RWPE2 (cell line): ENCODE measurements around the gene IL16.

Experiments used
- ATAC-seq: fragments of 200-7000 bp; cut with Tn5 transposase; 3 replicates; pipeline ENCODE4 v1.9.1; 2021; ENCODE audit warnings: low read depth
- DNase-seq: peaks from one replicate; pipeline ENCODE4 v3.0.0-alpha.2; 2020; ENCODE audit warnings: low spot score
- H3K27ac ChIP-seq: fragments of 450-650 bp; 2 replicates; pipeline ENCODE4 v1.5.1; 2017; ENCODE audit warnings: mild to moderate bottlenecking; ENCODE audit not compliant: poor library complexity, severe bottlenecking
- H3K27me3 ChIP-seq: fragments of 250-450 bp; sonication (Bioruptor Pico); 2 replicates; pipeline ENCODE4 v1.5.1; 2021; ENCODE audit warnings: mild to moderate bottlenecking, moderate library complexity; ENCODE audit not compliant: insufficient read depth, poor library complexity, severe bottlenecking
- H3K36me3 ChIP-seq: fragments of 250-450 bp; sonication (Bioruptor Pico); 2 replicates; pipeline ENCODE4 v1.5.1; 2020; ENCODE audit warnings: low read depth, mild to moderate bottlenecking, moderate library complexity
- H3K4me1 ChIP-seq: fragments of 250-450 bp; sonication (Bioruptor Pico); 2 replicates; pipeline ENCODE4 v1.5.1; 2021; ENCODE audit warnings: mild to moderate bottlenecking, moderate library complexity; ENCODE audit not compliant: insufficient read depth, poor library complexity, severe bottlenecking
- H3K4me3 ChIP-seq: fragments of 250-450 bp; sonication (Bioruptor Pico); 2 replicates; pipeline ENCODE4 v1.5.1; 2021; ENCODE audit warnings: mild to moderate bottlenecking, moderate library complexity; ENCODE audit not compliant: severe bottlenecking
- H3K9me3 ChIP-seq: fragments of 250-450 bp; sonication (Bioruptor Pico); 2 replicates; pipeline ENCODE4 v1.5.1; 2021; ENCODE audit warnings: mild to moderate bottlenecking, moderate library complexity; ENCODE audit not compliant: severe bottlenecking
- TF ChIP-seq, protein P1 (sequence below): fragments of 450-650 bp; IDR thresholded peaks from one replicate; pipeline ENCODE4 v1.5.1; 2017; ENCODE audit warnings: mild to moderate bottlenecking, moderate library complexity; ENCODE audit not compliant: poor library complexity, severe bottlenecking

IL16 gene

DNA sequence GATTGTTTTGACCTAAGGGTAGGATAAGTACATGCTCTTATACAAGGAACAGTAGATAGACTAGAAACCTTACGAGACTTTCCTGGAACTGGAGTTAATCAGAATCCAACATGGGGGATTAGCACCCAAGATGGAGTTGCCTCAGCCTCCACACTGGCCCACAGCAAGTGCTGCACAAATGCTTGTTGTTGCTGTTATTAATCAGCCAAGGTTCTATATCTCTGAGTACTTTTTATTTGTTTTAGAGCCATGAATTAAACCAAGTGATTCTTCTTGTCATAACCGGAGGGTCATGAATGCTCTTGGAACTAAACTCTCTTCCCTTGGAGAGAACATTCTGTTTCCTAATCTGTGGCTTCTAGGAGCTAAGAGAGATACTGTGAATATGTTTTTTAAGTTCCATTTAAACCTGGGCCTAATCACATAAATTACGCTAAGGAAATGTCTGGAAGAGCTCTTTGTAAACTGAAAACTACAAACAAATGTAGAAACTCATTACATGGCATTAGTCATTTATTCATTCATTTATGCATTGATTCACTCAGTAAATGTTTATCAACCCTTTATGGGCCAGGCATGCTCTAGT is 5.7 kb upstream of the IL16 start:
- peak overlapping the region; percentile 85 for H3K27ac ChIP-seq
- ATAC-seq (no peak), DNase-seq (no peak)
- no peak overlapping the region for H3K4me3 ChIP-seq
- H3K9me3 ChIP-seq, result no peaks in the 10 kb centered on the region
- H3K27me3 ChIP-seq, result no peaks in the 10 kb centered on the region
- peaks cover 18% of the 10 kb centered on the region for H3K4me1 ChIP-seq
- TF ChIP-seq, protein P1, sequence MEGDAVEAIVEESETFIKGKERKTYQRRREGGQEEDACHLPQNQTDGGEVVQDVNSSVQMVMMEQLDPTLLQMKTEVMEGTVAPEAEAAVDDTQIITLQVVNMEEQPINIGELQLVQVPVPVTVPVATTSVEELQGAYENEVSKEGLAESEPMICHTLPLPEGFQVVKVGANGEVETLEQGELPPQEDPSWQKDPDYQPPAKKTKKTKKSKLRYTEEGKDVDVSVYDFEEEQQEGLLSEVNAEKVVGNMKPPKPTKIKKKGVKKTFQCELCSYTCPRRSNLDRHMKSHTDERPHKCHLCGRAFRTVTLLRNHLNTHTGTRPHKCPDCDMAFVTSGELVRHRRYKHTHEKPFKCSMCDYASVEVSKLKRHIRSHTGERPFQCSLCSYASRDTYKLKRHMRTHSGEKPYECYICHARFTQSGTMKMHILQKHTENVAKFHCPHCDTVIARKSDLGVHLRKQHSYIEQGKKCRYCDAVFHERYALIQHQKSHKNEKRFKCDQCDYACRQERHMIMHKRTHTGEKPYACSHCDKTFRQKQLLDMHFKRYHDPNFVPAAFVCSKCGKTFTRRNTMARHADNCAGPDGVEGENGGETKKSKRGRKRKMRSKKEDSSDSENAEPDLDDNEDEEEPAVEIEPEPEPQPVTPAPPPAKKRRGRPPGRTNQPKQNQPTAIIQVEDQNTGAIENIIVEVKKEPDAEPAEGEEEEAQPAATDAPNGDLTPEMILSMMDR, result no peak
- H3K36me3 ChIP-seq, result no peaks in the 10 kb centered on the region

DNA sequence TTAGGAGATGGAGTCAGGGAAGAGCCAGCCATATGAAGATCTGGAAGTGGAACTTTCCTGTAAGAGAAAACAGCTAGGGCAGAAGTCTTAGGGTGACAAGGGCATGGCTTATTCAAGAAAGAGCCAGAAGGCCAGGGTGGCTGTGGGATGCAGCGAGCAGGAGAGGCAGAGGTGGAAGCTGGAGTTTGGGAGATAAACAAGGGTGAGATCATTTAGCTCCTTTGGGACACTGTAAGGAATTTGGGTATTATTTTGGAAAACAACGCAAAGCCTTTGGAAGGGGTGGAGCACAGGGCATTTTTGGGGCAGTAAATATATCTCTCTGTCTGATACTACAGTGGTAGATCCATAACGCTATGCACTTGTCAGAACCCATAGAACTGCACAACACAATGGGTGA is 5.0 kb upstream of the IL16 start:
- Histone ChIP-seq H3K27me3 (no peaks in the 10 kb centered on the region), H3K27ac (no peak overlapping the region), H3K9me3 (no peaks in the 10 kb centered on the region), H3K36me3 (no peaks in the 10 kb centered on the region), H3K4me3 (no peak overlapping the region), H3K4me1 (peaks cover 18% of the 10 kb centered on the region)
- TF ChIP-seq, protein P1, result no peak
- no peak for DNase-seq
- ATAC-seq, result no peak

DNA sequence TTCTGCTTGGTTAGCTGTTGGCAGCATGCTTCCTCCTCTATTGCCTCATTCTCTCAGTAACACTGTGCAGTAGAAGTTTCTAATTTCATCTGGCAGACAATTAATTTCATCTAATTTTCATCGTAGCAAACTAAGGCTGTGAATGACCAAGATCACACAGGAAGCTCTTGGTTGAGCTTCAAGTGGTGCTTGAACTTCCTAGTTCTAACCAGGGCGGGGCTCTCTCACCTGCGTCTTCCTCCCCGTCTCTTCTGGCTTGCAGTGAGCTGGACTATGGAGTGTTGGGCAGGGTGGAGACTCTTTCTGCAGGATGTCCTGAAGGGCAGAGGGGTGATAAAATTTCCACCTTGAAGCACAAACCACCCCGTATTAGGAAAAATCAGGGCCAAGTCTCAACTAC is 2.0 kb upstream of the IL16 start:
- no peak for ATAC-seq
- no peaks in the 10 kb centered on the region for H3K9me3 ChIP-seq
- H3K27ac ChIP-seq, result no peak overlapping the region
- H3K27me3 ChIP-seq, result no peaks in the 10 kb centered on the region
- TF ChIP-seq, protein P1, result no peak
- DNase-seq, result no peak
- H3K36me3 ChIP-seq, result no peaks in the 10 kb centered on the region
- peaks cover 13% of the 10 kb centered on the region for H3K4me1 ChIP-seq
- no peak overlapping the region for H3K4me3 ChIP-seq

DNA sequence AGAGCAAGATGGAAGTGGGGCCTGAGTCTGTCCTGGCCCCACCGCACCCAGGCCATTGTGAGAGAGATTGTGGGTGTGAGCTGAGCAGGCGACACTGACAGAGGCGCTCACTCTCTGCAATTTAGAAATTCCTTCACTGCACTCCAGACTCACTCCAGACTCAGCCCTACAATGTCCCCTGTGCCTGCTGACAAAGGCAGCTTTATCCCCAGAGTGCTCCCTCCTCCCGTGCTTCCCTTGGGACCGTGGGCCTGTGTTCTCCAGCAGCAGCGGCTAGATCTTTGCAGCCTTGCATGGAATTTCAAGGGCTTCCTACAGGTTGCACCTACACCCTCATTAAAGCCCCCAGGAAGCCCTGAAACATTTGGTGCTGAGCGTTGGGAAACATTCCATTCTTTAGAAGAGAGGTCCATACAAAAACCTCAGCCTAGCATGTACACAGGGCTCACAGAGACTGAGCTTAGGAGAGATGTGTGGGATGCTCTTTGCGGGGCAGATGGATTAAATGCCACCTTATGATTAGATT is 1.3 kb upstream of the IL16 start:
- TF ChIP-seq, protein P1, result no peak
- Histone ChIP-seq H3K27me3 (no peaks in the 10 kb centered on the region), H3K9me3 (no peaks in the 10 kb centered on the region), H3K27ac (no peak overlapping the region), H3K36me3 (no peaks in the 10 kb centered on the region), H3K4me3 (no peak overlapping the region), H3K4me1 (peaks cover 7% of the 10 kb centered on the region)
- ATAC-seq, result 0 out of 3 replicates have a peak, but pooled peaks have one; percentile 13
- DNase-seq, result no peak

DNA sequence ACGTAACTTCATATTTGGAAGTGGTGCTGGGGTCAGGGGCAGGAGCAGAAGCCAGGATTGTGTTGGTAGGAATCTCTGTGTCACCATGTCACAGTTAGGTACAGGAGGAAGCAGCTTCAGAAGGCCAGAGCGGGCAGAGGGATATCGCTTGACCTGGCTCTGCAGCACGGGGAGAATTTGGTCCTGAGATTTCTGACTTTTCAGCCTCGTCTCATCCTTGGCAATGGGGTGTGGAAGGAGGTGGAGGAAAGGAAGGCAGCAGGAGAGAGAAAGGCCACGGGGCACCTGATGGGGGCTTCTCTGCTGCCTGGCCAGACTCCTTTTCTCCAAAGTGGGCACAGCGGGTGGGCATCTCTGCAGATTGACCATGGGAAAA is 564 bp downstream of the IL16 start:
- no peak for DNase-seq
- Histone ChIP-seq H3K27ac (no peak overlapping the region), H3K27me3 (no peaks in the 10 kb centered on the region), H3K9me3 (no peaks in the 10 kb centered on the region), H3K4me3 (no peak overlapping the region), H3K36me3 (no peaks in the 10 kb centered on the region), H3K4me1 (no peaks in the 10 kb centered on the region)
- ATAC-seq, result no peak
- TF ChIP-seq, protein P1, result no peak
